HepG2 (cell line): ENCODE data around the gene MACROH2A1. TPM values are rescaled to one million over a fixed set of nuclear protein-coding genes. Genes with fewer than 3 reads are reported as not detected.
A peak's percentile ranks its signal among the peaks of the same experiment; 100 is the strongest.

Experiments used
- AHDC1 ChIP-seq: sonication (generic); formaldehyde crosslinking; IDR thresholded peaks from 2 replicates; pipeline ENCODE4 v1.5.1; 2020; ENCODE audit warnings: mild to moderate bottlenecking, missing genetic modification reagents, borderline replicate concordance
- ARID3A ChIP-seq: IDR thresholded peaks from 2 replicates; pipeline ENCODE4 v1.6.1; 2012; ENCODE audit warnings: low read depth, low read length, improper control_type of control experiment
- DNMT1 ChIP-seq: sonication (generic); formaldehyde crosslinking; IDR thresholded peaks from 2 replicates; pipeline ENCODE4 v1.5.1; 2020; ENCODE audit warnings: mild to moderate bottlenecking, missing genetic modification reagents
- ETV5 ChIP-seq: IDR thresholded peaks from 2 replicates; pipeline ENCODE4 v1.6.1; 2018; ENCODE audit warnings: missing biosample characterization, missing genetic modification reagents, inconsistent platforms, borderline replicate concordance
- GPN1 ChIP-seq: sonication (generic); formaldehyde crosslinking; IDR thresholded peaks from 2 replicates; pipeline ENCODE4 v1.5.1; 2020; ENCODE audit warnings: missing genetic modification reagents, borderline replicate concordance
- HINFP ChIP-seq: sonication (generic); formaldehyde crosslinking; IDR thresholded peaks from 2 replicates; pipeline ENCODE4 v1.4.0; 2020; ENCODE audit warnings: low read depth, mild to moderate bottlenecking, missing genetic modification reagents
- HNF4A ChIP-seq: sonication (generic); formaldehyde crosslinking; IDR thresholded peaks from 2 replicates; pipeline ENCODE4 v1.4.0; 2020; ENCODE audit warnings: missing genetic modification reagents
- JDP2 ChIP-seq: sonication (generic); formaldehyde crosslinking; IDR thresholded peaks from 2 replicates; pipeline ENCODE4 v1.8.1; 2022; ENCODE audit warnings: missing genetic modification reagents, borderline replicate concordance
- KDM4B ChIP-seq: sonication (generic); formaldehyde crosslinking; IDR thresholded peaks from 2 replicates; pipeline ENCODE4 v1.4.0; 2020; ENCODE audit warnings: missing genetic modification reagents
- PRMT3 ChIP-seq: sonication (generic); formaldehyde crosslinking; IDR thresholded peaks from 2 replicates; pipeline ENCODE4 v1.8.1; 2022; ENCODE audit warnings: low read depth, mild to moderate bottlenecking, moderate library complexity, missing genetic modification reagents, borderline replicate concordance
- RFX1 ChIP-seq: fragments of 450-650 bp; IDR thresholded peaks from 2 replicates; pipeline ENCODE4 v1.6.1; 2017
- SMARCC2 ChIP-seq: fragments of 450-650 bp; IDR thresholded peaks from 2 replicates; pipeline ENCODE4 v1.6.1; 2017; ENCODE audit warnings: antibody characterized with exemption, mild to moderate bottlenecking
- TBL1XR1 ChIP-seq: fragments of 150-350 bp; IDR thresholded peaks from 2 replicates; pipeline ENCODE4 v1.6.1; 2014; ENCODE audit warnings: borderline replicate concordance, low read length; ENCODE audit not compliant: partially characterized antibody
- ZKSCAN1 ChIP-seq: fragments of 150-350 bp; IDR thresholded peaks from 2 replicates; pipeline ENCODE4 v1.6.1; 2014; ENCODE audit warnings: low read length
- ZNF354B ChIP-seq: sonication (generic); formaldehyde crosslinking; IDR thresholded peaks from 2 replicates; pipeline ENCODE4 v1.8.0; 2022; ENCODE audit warnings: mild to moderate bottlenecking, missing genetic modification reagents
- ZNF577 ChIP-seq: sonication (generic); formaldehyde crosslinking; IDR thresholded peaks from 2 replicates; pipeline ENCODE4 v1.4.0; 2020; ENCODE audit warnings: mild to moderate bottlenecking, low read depth, missing genetic modification reagents, borderline replicate concordance
- ZNF615 ChIP-seq: sonication (generic); formaldehyde crosslinking; IDR thresholded peaks from 2 replicates; pipeline ENCODE4 v1.5.0; 2020; ENCODE audit warnings: mild to moderate bottlenecking, missing genetic modification reagents, borderline replicate concordance
- ZNF674 ChIP-seq: sonication (generic); formaldehyde crosslinking; IDR thresholded peaks from 2 replicates; pipeline ENCODE4 v1.5.0; 2020; ENCODE audit warnings: low read depth, mild to moderate bottlenecking, missing genetic modification reagents
- ZNF768 ChIP-seq: sonication (generic); formaldehyde crosslinking; IDR thresholded peaks from 2 replicates; pipeline ENCODE4 v1.4.0; 2020; ENCODE audit warnings: missing genetic modification reagents
- ZSCAN5A ChIP-seq: sonication (generic); formaldehyde crosslinking; IDR thresholded peaks from 2 replicates; pipeline ENCODE4 v1.8.0; 2022; ENCODE audit warnings: mild to moderate bottlenecking, missing genetic modification reagents, borderline replicate concordance
- polyA plus RNA-seq, 8 experiments: library from polyadenylated mRNA; depleted of rRNA in 3 of 8; stranded (reverse) in 7 of 8; unstranded in 1 of 8; fragments of >200 nt; fragmentation: Illumina TruSeq in 4 of 8; extraction: Trizol in 4 of 8; gene quantifications; 2 replicates each; pipeline versions ENCODE4 v1.2.1 to v1.2.3, GENCODE V29; 2011 to 2016; ENCODE audit warnings: low read depth in 4 of 8, missing spikeins in 1 of 8, mixed read lengths in 1 of 8; ENCODE audit not compliant: insufficient read depth in 1 of 8
- total RNA-seq, 5 experiments: library from RNA; depleted of rRNA; stranded (reverse); fragments of >200 nt; fragmentation: Illumina TruSeq; extraction: Trizol; gene quantifications; 2 replicates each; pipeline ENCODE4 v1.2.3, GENCODE V29; 2016; ENCODE audit warnings: low read depth in 1 of 5

Gene MACROH2A1
- total and polyA plus RNA-seq, 2 of the 13 experiments (the other 11 are each of a cell fraction or from before 2014, with no cell fraction given): 69.1 to 158 TPM

GRCh38 chr5:135324897-135325650 is 74.0 kb downstream of the MACROH2A1 start (continued):
- no peak for TF ChIP-seq ZSCAN5A (CRISPR knock-in tag)
- TF ChIP-seq GPN1 (CRISPR knock-in tag): no peak
- TF ChIP-seq KDM4B (CRISPR knock-in tag): no peak
- no peak for TF ChIP-seq HINFP (CRISPR knock-in tag)
- TF ChIP-seq ZNF674 (CRISPR knock-in tag): no peak
- no peak for TF ChIP-seq TBL1XR1
- no peak for TF ChIP-seq DNMT1
- no peak for TF ChIP-seq JDP2 (CRISPR knock-in tag)
- TF ChIP-seq RFX1: no peak
- no peak for TF ChIP-seq PRMT3
- TF ChIP-seq ZNF615 (CRISPR knock-in tag): no peak
- TF ChIP-seq SMARCC2: no peak
- no peak for TF ChIP-seq AHDC1
- no peak for TF ChIP-seq ARID3A
- TF ChIP-seq HNF4A (CRISPR knock-in tag): peak; percentile 75
- TF ChIP-seq ZNF768 (CRISPR knock-in tag): peak; percentile 58; the same call in 1 of the 2 replicates
- no peak for TF ChIP-seq ZKSCAN1
- TF ChIP-seq ZNF354B (CRISPR knock-in tag): no peak
- peak; percentile 68; the same call in 1 of the 2 replicates for TF ChIP-seq ETV5 (CRISPR knock-in tag)
- TF ChIP-seq ZNF577: no peak
